Liver (tissue), 9 donors: ENCODE results near the gene AMD1. TPM values are rescaled to one million over a fixed set of nuclear protein-coding genes. Genes with fewer than 3 reads are reported as not detected.

ENCODE experiments used
- DNase-seq: peaks from one replicate; pipeline ENCODE4 v3.0.0-alpha.2; 2017; ENCODE audit warnings: low spot score
- H3K27ac ChIP-seq, 2 donors: one replicate each; pipeline ENCODE4 v1.7.0; 2013; ENCODE audit warnings: inconsistent platforms in 2 of 2, low read length in 2 of 2, control low read depth in 1 of 2, low read depth in 1 of 2, mild to moderate bottlenecking in 1 of 2
- H3K27me3 ChIP-seq, 4 donors: one replicate each; pipeline versions ENCODE4 v1.6.1 to v1.7.0; 2013; ENCODE audit warnings: low read length in 3 of 4, inconsistent platforms in 1 of 4, mild to moderate bottlenecking in 1 of 4, moderate library complexity in 1 of 4; ENCODE audit not compliant: control insufficient read depth in 4 of 4, insufficient read depth in 4 of 4
- H3K36me3 ChIP-seq, 4 donors: one replicate each; pipeline versions ENCODE4 v1.6.1 to v1.7.0; 2013; ENCODE audit warnings: low read length in 3 of 4, mild to moderate bottlenecking in 3 of 4, low read depth in 1 of 4, moderate library complexity in 1 of 4; ENCODE audit not compliant: control insufficient read depth in 4 of 4, insufficient read depth in 3 of 4
- H3K4me1 ChIP-seq, 4 donors: one replicate each; pipeline versions ENCODE4 v1.6.1 to v1.7.0; 2013; ENCODE audit warnings: low read length in 3 of 4, mild to moderate bottlenecking in 3 of 4, moderate library complexity in 1 of 4; ENCODE audit not compliant: control insufficient read depth in 4 of 4, insufficient read depth in 4 of 4
- H3K4me3 ChIP-seq, 3 donors: one replicate each; pipeline versions ENCODE4 v1.6.1 to v1.7.0; 2013; ENCODE audit warnings: low read length in 3 of 3, control low read depth in 1 of 3, low read depth in 1 of 3, mild to moderate bottlenecking in 1 of 3
- H3K9ac ChIP-seq, 2 donors: one replicate each; pipeline ENCODE4 v1.7.0; 2013; ENCODE audit warnings: low read length in 2 of 2, mild to moderate bottlenecking in 2 of 2, moderate library complexity in 2 of 2, control low read depth in 1 of 2, low read depth in 1 of 2
- H3K9me3 ChIP-seq, 4 donors: one replicate each; pipeline versions ENCODE4 v1.6.1 to v1.7.0; 2013; ENCODE audit warnings: low read length in 3 of 4; ENCODE audit not compliant: control insufficient read depth in 4 of 4
- ATF3 ChIP-seq: IDR thresholded peaks from 2 replicates; pipeline ENCODE4 v1.6.1; 2016; ENCODE audit warnings: antibody characterized with exemption
- CTCF ChIP-seq: fragments of 150-350 bp; IDR thresholded peaks from 2 replicates; pipeline ENCODE4 v1.5.1; 2017; ENCODE audit warnings: improper control_type of control experiment, low read depth, low read length; ENCODE audit not compliant: missing input control
- FOXA1 ChIP-seq: IDR thresholded peaks from 2 replicates; pipeline ENCODE4 v1.6.1; 2016; ENCODE audit warnings: antibody characterized with exemption
- GABPA ChIP-seq, 2 donors: IDR thresholded peaks in 1 of 2; conservative IDR thresholded peaks in 1 of 2; 2 replicates each; pipeline ENCODE4 v1.6.1; 2016; ENCODE audit warnings: antibody characterized with exemption in 2 of 2, mild to moderate bottlenecking in 1 of 2, moderate library complexity in 1 of 2
- JUND ChIP-seq, 2 donors: IDR thresholded peaks; 2 replicates each; pipeline ENCODE4 v1.6.1; 2016; ENCODE audit warnings: antibody characterized with exemption in 2 of 2
- NR2F2 ChIP-seq: IDR thresholded peaks from 2 replicates; pipeline ENCODE4 v1.6.1; 2016; ENCODE audit warnings: antibody characterized with exemption
- RAD21 ChIP-seq, 2 donors: IDR thresholded peaks; 2 replicates each; pipeline ENCODE4 v1.6.1; 2016; ENCODE audit warnings: antibody characterized with exemption in 2 of 2, mild to moderate bottlenecking in 2 of 2
- RXRA ChIP-seq, 2 donors: IDR thresholded peaks; 2 replicates each; pipeline ENCODE4 v1.6.1; 2017 to 2018; ENCODE audit warnings: antibody characterized with exemption in 2 of 2, mild to moderate bottlenecking in 1 of 2
- SP1 ChIP-seq: IDR thresholded peaks from 2 replicates; pipeline ENCODE4 v1.6.1; 2018; ENCODE audit warnings: antibody characterized with exemption, mild to moderate bottlenecking
- WGBS: extraction: QIAGEN DNeasy Blood & Tissue Kit; methylation state at CpG from one replicate; pipeline ENCODE4 v1.1.7; 2013; 5-methylcytosine and 5-hydroxymethylcytosine counted together
- polyA plus RNA-seq, 2 donors: library from polyadenylated mRNA; stranded (reverse) in 1 of 2; unstranded in 1 of 2; fragments of 200-250 nt in 1 of 2; fragments of >200 nt in 1 of 2; fragmentation: Nextera tagmentation in 1 of 2; extraction: Ambion mirVana in 1 of 2; gene quantifications; one replicate each; pipeline versions ENCODE4 v1.2.1 to v1.2.3, GENCODE V29; 2013 to 2015
- total RNA-seq, 2 donors: library from RNA; depleted of rRNA; stranded (reverse); fragments of >200 nt; gene quantifications; one replicate each; pipeline ENCODE4 v1.2.3, GENCODE V29; 2014
- TF ChIP-seq, protein P1 (sequence below): IDR thresholded peaks from 2 replicates; pipeline ENCODE4 v1.6.1; 2016; ENCODE audit warnings: antibody characterized with exemption, mild to moderate bottlenecking
- donor health status: healthy.
- donor health status: healthy.
- donor health status: healthy.
- donor health status: healthy.
- donor health status: healthy.

Gene AMD1
- total and polyA plus RNA-seq, 4 donors: 14.5 to 46.4 (median 32.7) TPM

DNA sequence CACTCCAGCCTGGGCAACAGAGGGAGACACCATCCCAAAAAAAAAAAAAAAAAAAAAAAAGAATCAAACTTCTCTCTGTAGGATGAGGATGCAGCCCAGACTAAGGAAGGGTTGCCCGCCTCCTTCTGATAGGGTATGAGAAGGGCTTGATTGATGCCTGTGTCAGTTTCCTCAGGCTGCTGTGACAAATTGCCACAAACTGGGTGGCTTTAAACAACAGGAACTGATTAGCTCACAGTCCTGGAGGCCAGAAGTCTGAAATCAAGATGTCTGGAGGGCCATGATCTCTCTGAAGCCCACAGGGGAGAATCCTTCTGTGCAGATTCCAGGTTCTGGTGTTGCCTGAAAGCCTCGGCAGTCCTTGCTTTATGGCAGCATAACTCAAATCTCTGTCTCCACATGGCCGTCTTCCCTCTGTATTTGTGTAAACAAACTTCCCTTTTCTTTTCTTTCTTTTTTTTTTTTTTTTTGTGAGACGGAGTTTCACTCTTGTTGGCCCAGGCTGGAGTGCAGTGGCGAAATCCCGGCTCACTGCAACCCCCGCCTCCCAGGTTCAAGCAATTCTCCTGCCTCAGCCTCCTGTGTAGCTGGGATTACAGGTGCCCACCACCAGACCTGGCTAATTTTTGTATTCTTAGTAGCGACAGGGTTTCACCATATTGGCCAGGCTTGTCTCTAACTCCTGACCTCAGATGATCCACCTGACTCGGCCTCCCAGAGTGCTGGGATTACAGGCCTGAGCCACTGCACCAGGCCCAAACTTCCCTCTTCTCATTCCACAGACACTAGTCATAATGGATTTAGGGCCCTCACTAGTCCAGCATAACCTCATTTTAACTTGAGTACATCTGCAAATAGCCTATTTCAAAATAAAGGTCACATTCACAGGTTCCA, 48.1 kb upstream of the AMD1 start:
- H3K27ac ChIP-seq: peak overlapping the region in 1 of 2 donors; percentile 26
- H3K36me3 ChIP-seq: no peaks in the 10 kb centered on the region
- peaks cover 0 to 16% (median 7%) of the 10 kb centered on the region in 4 donors for H3K4me1 ChIP-seq
- H3K4me3 ChIP-seq: peak overlapping the region in 1 of 3 donors; percentile 41
- no peak for DNase-seq
- TF ChIP-seq SP1 (peak; percentile 46), RAD21 (IDR thresholded peaks at IDR 0.05) (peak in 1 of 2 donors; percentile 14), RXRA (IDR thresholded peaks at IDR 0.05) (peak; percentile 49 to 71), FOXA1 (no peak), JUND (IDR thresholded peaks at IDR 0.05) (no peak), ATF3 (peak; percentile 28)
- H3K9ac ChIP-seq: no peak overlapping the region
- whole genome bisulfite sequencing: 65% methylated on average over 9 of the region's 9 CpGs
- H3K9me3 ChIP-seq: no peaks in the 10 kb centered on the region
- H3K27me3 ChIP-seq: no peaks in the 10 kb centered on the region

DNA sequence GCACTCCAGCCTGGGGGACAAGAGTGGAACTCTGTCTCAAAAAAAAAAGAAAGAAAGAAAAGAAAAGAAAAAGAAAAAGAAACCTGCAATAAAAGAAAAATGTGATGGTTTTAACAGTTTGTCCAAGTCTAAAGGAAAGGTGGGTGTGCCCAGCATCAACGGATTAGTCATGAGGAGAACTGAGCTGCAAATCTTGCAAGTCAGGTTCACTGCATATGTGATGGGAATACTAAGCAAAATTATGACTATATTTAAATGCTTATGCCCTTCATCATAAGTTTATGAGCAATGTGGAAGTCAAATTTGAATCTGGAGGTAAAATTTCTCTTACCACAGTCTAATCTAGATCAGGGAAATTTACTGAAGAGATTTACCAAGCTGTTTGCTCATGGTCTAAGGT, 46.2 kb upstream of the AMD1 start:
- no peaks in the 10 kb centered on the region for H3K36me3 ChIP-seq
- no peak for DNase-seq
- H3K4me1 ChIP-seq: peaks cover 0 to 8% (median 2%) of the 10 kb centered on the region in 4 donors
- no peak overlapping the region for H3K9ac ChIP-seq
- H3K9me3 ChIP-seq: no peaks in the 10 kb centered on the region
- TF ChIP-seq CTCF (no peak), ATF3 (no peak), NR2F2 (no peak), GABPA (IDR thresholded peaks at IDR 0.05 in 1 of 2, conservative IDR thresholded peaks at IDR 0.05 in 1 of 2) (no peak), JUND (IDR thresholded peaks at IDR 0.05) (no peak), RXRA (IDR thresholded peaks at IDR 0.05) (no peak)
- TF ChIP-seq, protein P1, sequence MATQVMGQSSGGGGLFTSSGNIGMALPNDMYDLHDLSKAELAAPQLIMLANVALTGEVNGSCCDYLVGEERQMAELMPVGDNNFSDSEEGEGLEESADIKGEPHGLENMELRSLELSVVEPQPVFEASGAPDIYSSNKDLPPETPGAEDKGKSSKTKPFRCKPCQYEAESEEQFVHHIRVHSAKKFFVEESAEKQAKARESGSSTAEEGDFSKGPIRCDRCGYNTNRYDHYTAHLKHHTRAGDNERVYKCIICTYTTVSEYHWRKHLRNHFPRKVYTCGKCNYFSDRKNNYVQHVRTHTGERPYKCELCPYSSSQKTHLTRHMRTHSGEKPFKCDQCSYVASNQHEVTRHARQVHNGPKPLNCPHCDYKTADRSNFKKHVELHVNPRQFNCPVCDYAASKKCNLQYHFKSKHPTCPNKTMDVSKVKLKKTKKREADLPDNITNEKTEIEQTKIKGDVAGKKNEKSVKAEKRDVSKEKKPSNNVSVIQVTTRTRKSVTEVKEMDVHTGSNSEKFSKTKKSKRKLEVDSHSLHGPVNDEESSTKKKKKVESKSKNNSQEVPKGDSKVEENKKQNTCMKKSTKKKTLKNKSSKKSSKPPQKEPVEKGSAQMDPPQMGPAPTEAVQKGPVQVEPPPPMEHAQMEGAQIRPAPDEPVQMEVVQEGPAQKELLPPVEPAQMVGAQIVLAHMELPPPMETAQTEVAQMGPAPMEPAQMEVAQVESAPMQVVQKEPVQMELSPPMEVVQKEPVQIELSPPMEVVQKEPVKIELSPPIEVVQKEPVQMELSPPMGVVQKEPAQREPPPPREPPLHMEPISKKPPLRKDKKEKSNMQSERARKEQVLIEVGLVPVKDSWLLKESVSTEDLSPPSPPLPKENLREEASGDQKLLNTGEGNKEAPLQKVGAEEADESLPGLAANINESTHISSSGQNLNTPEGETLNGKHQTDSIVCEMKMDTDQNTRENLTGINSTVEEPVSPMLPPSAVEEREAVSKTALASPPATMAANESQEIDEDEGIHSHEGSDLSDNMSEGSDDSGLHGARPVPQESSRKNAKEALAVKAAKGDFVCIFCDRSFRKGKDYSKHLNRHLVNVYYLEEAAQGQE: no peak
- H3K27ac ChIP-seq: no peak overlapping the region
- 76% methylated on average over 1 of the region's 1 CpG for WGBS
- H3K4me3 ChIP-seq: no peak overlapping the region
- H3K27me3 ChIP-seq: no peaks in the 10 kb centered on the region
